NCI-H1092 treated with DMSO at 0.1 percent for 48 hours (cell line): Measurements from ENCODE around the gene SPATS2L.

ENCODE experiments used
- DNase-seq: peaks from one replicate; lab custom pipeline; 2025; lab: John Stamatoyannopoulos, UW

The SPATS2L gene

GRCh38 chr2:200444530-200444929, 138.0 kb downstream of the SPATS2L start:
- no peak for DNase-seq

- no peak for DNase-seq
These were observed 138.8 kb downstream of the SPATS2L start for GRCh38 chr2:200445284-200445683.

- DNase-seq = no peak
These were observed 140.1 kb downstream of the SPATS2L start for GRCh38 chr2:200446612-200447011.

DNA sequence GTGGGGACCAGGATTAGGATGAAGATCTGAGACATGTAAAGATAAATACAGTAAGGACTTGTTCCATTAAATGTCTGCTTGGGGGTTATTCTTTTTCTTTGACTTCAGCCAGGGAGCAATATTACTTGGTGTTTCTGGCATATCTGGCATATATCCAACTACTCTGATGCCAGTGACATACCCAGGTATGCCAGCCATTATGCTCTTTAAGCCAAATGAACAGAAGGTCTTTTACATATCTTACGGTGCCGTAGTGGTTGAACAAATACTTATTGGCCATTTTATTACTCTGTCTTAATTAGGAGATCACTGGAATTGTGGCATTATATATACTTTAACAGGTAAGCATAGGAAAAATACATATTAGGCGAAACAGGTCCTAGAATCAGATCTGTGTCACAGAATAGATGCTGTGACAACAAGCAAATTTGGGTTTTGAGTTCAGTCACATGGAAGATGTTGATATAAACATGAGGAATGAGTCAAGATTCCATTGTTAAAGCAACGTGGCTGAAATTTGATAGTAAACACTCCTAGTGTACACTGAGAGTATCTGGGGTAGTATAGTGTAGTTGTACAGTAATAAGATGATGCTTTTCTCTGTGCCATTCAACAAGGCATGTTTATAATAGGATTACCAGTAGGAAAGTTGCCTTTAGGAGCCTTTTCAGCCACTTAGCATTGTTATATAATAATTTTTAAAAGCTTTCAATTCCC, 140.8 kb downstream of the SPATS2L start:
- no peak for DNase-seq

DNA sequence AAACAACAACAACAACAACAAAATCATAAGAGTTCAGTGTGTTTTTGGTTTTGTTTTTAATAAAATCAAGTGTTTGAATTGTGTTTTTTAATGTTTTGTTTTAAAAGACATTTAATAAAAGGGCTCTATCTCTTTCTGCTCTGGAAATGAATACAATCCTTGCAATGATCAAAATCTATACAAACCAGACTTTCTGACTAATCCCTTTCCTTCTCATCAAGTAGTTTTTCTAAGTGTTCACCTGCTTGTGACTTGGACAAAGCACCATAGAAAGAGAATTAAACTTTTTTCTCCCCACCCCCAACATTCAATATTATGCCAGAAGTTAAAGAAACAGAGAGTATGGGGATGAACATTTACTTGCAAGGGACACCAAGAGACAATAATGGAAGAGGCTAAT, 142.0 kb downstream of the SPATS2L start:
- DNase-seq = no peak

GRCh38 chr2:200449149-200449548, 142.7 kb downstream of the SPATS2L start:
- DNase-seq = no peak

DNA sequence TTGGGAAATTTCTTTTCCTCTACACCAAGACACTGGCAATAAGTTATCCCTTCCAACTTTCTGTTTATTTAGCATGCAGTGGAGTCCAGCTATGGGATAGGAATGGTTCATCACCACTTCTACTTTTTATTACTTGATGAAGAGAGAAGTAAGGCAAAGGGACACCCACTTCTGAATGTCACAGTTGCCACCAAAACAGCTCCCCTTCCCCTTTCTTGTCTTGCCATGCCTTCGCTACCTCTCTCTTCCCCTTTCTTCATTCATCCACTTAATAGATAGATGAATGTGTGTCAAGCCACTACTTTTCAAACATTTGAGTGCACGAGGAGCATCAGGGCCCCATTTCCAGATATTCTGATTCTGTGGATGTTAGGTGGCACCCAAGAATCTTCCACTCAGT, 143.8 kb downstream of the SPATS2L start:
- no peak for DNase-seq

GRCh38 chr2:200451511-200451910, 145.0 kb downstream of the SPATS2L start:
- DNase-seq = no peak

DNA sequence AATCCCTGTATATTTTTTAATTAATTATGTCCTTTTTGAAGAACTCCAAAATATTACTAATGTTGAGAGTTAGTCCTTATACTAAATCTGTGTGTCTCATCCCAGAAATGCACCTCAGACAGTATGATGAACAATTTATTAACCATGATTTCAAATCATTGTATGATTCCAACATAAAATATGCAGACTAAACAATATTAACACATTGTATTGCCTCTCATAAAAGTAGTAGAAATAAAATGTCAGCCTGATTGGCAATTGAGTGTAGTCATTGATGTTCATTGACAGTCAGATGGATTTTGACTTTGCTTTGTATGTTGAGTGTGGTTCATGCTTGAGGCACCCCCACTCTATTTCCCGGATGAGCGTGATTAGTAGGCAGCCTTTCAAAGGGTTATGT, 145.9 kb downstream of the SPATS2L start:
- DNase-seq = no peak

- no peak for DNase-seq
These were observed 146.8 kb downstream of the SPATS2L start for GRCh38 chr2:200453142-200453852.

- no peak for DNase-seq
These were observed 147.5 kb downstream of the SPATS2L start for GRCh38 chr2:200453853-200454534.

GRCh38 chr2:200454927-200455801, 148.7 kb downstream of the SPATS2L start:
- no peak for DNase-seq

DNA sequence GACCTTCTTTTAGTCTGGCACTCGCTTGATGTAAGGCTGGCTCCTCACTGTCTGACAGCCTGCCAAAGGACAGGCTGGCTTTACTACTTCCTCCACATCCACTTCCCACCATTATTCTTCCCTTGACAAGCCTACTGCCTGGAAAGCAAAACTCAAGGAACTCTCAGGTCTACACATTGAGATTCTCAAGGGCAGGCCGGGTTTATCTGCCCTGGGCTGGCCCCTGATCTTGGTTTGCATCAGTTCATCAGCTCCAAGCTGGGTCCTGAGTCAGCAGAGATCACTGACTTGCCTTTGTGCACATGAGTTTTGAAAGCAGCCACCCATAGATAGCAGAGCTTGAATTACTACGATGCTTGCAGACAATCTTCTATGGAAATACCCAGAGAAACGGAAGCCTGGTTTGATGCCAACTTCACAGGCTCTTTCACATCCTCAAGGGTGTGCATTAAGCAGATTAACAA, 149.5 kb downstream of the SPATS2L start:
- no peak for DNase-seq

DNA sequence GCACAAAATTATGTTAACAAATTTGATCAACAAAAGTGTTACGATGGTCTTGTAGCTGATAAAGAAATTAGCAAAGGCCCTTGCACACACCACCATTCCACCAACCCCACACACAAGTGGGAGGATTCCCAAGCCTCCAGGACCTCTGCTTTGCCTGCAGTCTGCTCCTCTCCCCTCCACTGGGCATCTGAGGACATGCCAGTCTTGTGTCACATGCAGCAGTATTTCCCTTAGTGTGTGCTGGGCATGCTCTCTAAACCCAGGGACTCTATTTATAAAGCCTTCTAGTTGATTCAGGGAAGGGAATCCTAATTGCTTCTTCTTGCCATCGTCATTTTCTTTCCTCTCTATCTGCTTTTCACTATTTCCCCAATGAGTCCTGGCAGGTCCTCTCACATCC, 150.1 kb downstream of the SPATS2L start:
- DNase-seq = no peak

- DNase-seq = no peak
These were observed 152.6 kb downstream of the SPATS2L start for GRCh38 chr2:200459101-200459500.

DNA sequence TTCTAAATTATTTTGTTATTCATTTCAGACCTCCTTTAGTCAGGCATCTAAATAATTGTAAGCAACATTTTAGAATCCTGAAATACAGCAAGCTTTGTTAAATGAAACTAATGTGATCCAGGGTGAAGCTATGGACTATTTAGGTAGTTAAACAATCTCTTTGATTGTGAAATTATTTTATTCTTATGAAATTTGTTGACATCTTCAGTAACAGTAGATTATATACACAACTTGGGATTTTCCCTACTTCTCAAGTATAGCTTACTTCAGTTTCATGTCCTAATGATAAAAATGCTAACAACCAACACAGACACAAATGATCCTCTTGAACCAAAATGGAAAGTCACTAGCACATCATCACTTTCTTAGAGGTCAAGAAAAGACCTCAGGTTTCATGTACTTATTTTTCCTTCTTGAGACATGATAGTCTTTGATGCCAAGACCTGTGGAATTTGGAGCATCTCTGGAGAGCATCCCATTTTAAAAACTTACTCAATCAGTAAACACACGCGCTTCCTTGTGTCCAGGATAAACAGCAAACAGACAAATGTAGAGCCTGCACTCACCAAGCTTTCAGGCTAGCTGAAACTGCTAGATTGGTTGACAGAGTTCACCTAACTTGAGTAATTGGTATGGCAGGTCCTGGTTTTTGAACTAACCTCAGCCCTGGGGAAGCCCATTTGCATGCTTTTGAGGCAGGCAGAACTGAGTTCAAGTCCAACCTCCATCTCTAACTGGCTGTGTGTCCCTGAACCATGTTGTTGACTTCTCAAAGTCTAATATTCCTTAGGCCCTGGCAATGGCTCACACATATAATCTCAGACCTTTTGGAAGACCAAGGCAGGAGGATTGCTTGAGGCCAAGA, 155.6 kb downstream of the SPATS2L start:
- DNase-seq = no peak

DNA sequence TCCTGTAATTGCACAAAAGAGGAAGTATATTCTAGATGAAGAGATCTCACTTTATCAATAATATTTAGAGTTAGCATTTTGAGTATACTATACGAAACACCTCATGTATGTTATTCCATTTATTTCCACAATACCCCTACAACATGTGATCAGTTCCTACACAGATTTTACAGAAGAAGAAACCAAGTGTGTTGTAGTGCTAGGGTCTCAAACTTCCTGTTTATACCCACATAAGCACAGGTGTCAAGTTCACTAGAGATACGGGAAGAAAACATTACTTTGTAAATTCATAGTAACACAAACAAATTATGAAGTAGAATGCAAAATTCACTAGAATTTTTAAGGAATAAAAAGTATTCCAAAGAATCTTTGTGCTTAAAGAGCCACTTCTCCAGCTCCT, 157.0 kb downstream of the SPATS2L start:
- no peak for DNase-seq

- DNase-seq = no peak
These were observed 160.2 kb downstream of the SPATS2L start for GRCh38 chr2:200466425-200467418.

DNA sequence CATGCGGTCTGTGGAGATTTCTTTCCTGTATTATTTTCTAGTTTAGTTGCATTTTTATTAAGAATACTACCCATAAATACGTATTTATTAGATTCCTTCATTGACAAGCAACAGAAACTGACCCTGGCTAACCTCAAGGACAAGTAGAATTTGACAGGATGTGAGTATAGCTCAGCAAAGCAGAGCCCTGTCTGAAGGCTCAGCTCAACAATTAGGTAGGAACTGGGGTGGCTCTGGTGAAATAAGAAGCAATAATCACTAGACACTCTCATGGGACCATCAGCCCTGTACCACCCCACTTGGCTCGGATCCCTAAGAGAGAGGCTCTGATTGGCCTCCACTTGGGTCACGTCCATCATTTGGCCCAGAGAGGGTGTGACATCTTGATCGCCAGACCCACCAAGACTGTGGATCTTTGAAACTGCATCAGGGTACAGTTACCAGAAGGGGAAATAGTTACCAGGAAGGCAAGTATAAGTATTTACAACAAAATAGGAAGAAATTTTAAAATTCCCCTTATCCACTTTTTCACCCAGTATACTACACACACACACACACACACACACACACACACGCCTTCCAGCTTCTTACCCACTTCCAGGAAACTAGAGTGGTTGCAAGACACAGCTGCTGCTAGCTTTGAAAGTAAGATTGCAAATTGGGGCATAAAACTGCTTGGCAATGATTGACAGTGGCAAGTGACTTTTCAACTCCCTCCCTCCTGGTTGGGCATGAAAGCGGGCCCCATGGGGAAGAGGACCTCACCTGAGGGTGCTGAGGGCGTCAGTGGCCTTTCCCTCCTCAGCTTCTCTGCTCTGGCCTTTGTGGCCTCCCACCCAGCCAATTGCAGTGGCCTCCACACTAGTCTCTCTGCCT, 161.6 kb downstream of the SPATS2L start:
- no peak for DNase-seq
